Thyroid gland (tissue), 4 donors: Measurements from ENCODE around the gene TNFAIP8L2. TPM values are rescaled to one million over a fixed set of nuclear protein-coding genes. Genes with fewer than 3 reads are reported as not detected.

Source experiments
- DNase-seq, 2 donors: peaks; one replicate each; pipeline ENCODE4 v3.0.0-alpha.2; 2019
- H3K27ac ChIP-seq, 3 donors: fragments of 200-600 bp; sonication (generic); 1 replicate in 2 of 3; 2 replicates in 1 of 3; pipeline ENCODE4 v1.5.1; 2016 to 2019; ENCODE audit warnings: mild to moderate bottlenecking in 1 of 3, moderate library complexity in 1 of 3
- H3K27me3 ChIP-seq: fragments of 200-600 bp; sonication (generic); one replicate; pipeline ENCODE4 v1.5.1; 2019
- H3K36me3 ChIP-seq, 2 donors: fragments of 200-600 bp; sonication (generic); one replicate each; pipeline ENCODE4 v1.5.1; 2016 to 2019
- H3K4me1 ChIP-seq, 2 donors: fragments of 200-600 bp; sonication (generic); one replicate each; pipeline ENCODE4 v1.5.1; 2017 to 2019
- H3K4me3 ChIP-seq, 3 donors: fragments of 200-600 bp; sonication (generic); replicated peaks in 1 of 3; 1 replicate in 2 of 3; 2 replicates in 1 of 3; pipeline ENCODE4 v1.5.1; 2016; ENCODE audit warnings: mild to moderate bottlenecking in 1 of 3
- H3K9me3 ChIP-seq: fragments of 200-600 bp; sonication (generic); one replicate; pipeline ENCODE4 v1.5.1; 2017
- POLR2A ChIP-seq, 2 donors: fragments of 450-650 bp; IDR thresholded peaks; one replicate each; pipeline ENCODE4 v1.6.1; 2017; ENCODE audit warnings: antibody characterized with exemption in 2 of 2, mild to moderate bottlenecking in 2 of 2, moderate library complexity in 1 of 2
- WGBS, 2 donors: methylation state at CpG; one replicate each; pipeline ENCODE4 v1.1.5; 2017; 5-methylcytosine and 5-hydroxymethylcytosine counted together
- intact Hi-C: fragments of 100-400 bp; cut with DNase I; formaldehyde crosslinking; loops from one replicate; pipeline ENCODE4 v1.15.1; 2023
- total RNA-seq, 4 donors: library from RNA; depleted of rRNA; stranded (reverse); fragments of >200 nt; gene quantifications; one replicate each; pipeline ENCODE4 v1.2.3, GENCODE V29; 2016
- TF ChIP-seq, protein P1 (sequence below), 6 experiments: fragments of 200-600 bp in 3 of 6; fragments of 450-650 bp in 3 of 6; sonication (generic) in 3 of 6; IDR thresholded peaks; one replicate each; pipeline ENCODE4 v1.5.1; 2016 to 2019; ENCODE audit warnings: antibody characterized with exemption in 6 of 6, mild to moderate bottlenecking in 2 of 6, inconsistent platforms in 1 of 6, moderate library complexity in 1 of 6

Gene TNFAIP8L2
- total RNA-seq, result 1 to 10 TPM; 2.2 to 4.2 (median 2.4) TPM

DNA sequence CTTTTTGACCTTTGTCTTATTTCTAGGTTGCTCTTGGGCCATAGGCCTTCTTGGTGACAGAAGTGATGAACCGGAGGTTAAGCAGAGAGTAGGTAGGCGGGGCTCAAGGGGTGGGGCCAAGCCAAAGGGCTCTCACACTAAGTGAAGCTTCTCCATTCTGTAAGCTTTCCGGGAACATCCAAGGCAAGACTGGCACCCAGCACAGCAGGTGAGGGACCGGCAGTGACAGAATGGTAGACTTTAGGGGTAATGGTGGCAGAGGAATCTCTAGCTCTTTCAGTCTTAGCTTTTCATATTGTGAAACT lies at the start of gene TNFAIP8L2:
Gene TNFAIP8L2, plus strand, starts transcription at position 135 of the 305 bp plus-strand sequence. CDS start 2,049 bp downstream, outside the sequence.
- no peak within 1 kb of the TSS for H3K27ac ChIP-seq
- 74 to 78% methylated on average over 4 of the region's 4 CpGs for WGBS, 2 donors
- H3K9me3 ChIP-seq, result no peaks in the 10 kb centered on the region
- no peak within 1 kb of the TSS for H3K4me3 ChIP-seq
- no peaks in the 10 kb centered on the region for H3K4me1 ChIP-seq
- intact Hi-C loops, result loop anchor here (5.0 to 10.0 kb wide), 2 partner anchors 54 to 132 kb away; no protein-coding TSS in a partner anchor
- TF ChIP-seq POLR2A (IDR thresholded peaks at IDR 0.05), result no peak
- TF ChIP-seq, protein P1, sequence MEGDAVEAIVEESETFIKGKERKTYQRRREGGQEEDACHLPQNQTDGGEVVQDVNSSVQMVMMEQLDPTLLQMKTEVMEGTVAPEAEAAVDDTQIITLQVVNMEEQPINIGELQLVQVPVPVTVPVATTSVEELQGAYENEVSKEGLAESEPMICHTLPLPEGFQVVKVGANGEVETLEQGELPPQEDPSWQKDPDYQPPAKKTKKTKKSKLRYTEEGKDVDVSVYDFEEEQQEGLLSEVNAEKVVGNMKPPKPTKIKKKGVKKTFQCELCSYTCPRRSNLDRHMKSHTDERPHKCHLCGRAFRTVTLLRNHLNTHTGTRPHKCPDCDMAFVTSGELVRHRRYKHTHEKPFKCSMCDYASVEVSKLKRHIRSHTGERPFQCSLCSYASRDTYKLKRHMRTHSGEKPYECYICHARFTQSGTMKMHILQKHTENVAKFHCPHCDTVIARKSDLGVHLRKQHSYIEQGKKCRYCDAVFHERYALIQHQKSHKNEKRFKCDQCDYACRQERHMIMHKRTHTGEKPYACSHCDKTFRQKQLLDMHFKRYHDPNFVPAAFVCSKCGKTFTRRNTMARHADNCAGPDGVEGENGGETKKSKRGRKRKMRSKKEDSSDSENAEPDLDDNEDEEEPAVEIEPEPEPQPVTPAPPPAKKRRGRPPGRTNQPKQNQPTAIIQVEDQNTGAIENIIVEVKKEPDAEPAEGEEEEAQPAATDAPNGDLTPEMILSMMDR (IDR thresholded peaks at IDR 0.05), result no peak
- peaks cover 22 to 23% of the 10 kb centered on the region in 2 donors for H3K36me3 ChIP-seq
- no peaks in the 10 kb centered on the region for H3K27me3 ChIP-seq
- DNase-seq, result no peak

DNA sequence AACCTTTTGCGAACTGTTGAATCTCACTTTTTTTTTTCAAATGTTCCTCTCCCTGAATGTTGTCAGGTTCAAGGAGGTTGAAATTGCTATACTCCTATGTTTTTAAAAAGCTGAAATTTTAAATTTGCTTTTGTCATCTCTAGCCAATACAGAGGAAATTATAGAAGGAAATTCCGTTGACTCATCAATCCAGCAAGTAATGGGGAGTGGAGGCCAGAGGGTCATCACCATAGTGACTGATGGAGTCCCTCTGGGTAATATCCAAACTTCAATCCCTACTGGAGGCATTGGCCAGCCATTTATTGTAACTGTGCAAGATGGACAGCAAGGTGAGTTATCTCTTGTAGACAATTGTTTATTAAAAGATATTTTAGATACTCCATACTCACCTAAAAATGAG lies 49.6 kb upstream of the TNFAIP8L2 start:
- H3K27ac ChIP-seq, result no peak overlapping the region
- H3K4me3 ChIP-seq, result no peak overlapping the region
- TF ChIP-seq, protein P1 (IDR thresholded peaks at IDR 0.05), result no peak
- no peak for TF ChIP-seq POLR2A (IDR thresholded peaks at IDR 0.05)
- no peaks in the 10 kb centered on the region for H3K27me3 ChIP-seq
- peaks cover 0 to 11% of the 10 kb centered on the region in 2 donors for H3K36me3 ChIP-seq
- DNase-seq, result no peak
- WGBS, 2 donors, result 78 to 82% methylated on average over 2 of the region's 2 CpGs
- intact Hi-C loops, result no loop called here
- no peaks in the 10 kb centered on the region for H3K9me3 ChIP-seq
- no peaks in the 10 kb centered on the region for H3K4me1 ChIP-seq

- intact Hi-C loops, result no loop called here
- Histone ChIP-seq H3K27me3 (no peaks in the 10 kb centered on the region), H3K36me3 (peaks cover 0 to 11% of the 10 kb centered on the region in 2 donors), H3K4me1 (no peaks in the 10 kb centered on the region), H3K27ac (no peak overlapping the region), H3K9me3 (no peaks in the 10 kb centered on the region), H3K4me3 (no peak overlapping the region)
- 94 to 95% methylated on average over 5 of the region's 5 CpGs for WGBS, 2 donors
- no peak for DNase-seq
- TF ChIP-seq, protein P1 (IDR thresholded peaks at IDR 0.05), result no peak
- no peak for TF ChIP-seq POLR2A (IDR thresholded peaks at IDR 0.05)
Measured at GRCh38 chr1:151108331-151108730, 48.1 kb upstream of the TNFAIP8L2 start.

GRCh38 chr1:151113877-151114276 lies 42.6 kb upstream of the TNFAIP8L2 start:
- no peaks in the 10 kb centered on the region for H3K4me1 ChIP-seq

GRCh38 chr1:151124763-151125403 lies 31.6 kb upstream of the TNFAIP8L2 start:
- no peak for TF ChIP-seq POLR2A (IDR thresholded peaks at IDR 0.05)
- TF ChIP-seq, protein P1 (IDR thresholded peaks at IDR 0.05), result no peak
- Histone ChIP-seq H3K27me3 (no peaks in the 10 kb centered on the region), H3K36me3 (no peaks in the 10 kb centered on the region), H3K9me3 (no peaks in the 10 kb centered on the region), H3K27ac (no peak overlapping the region), H3K4me3 (no peak overlapping the region), H3K4me1 (no peaks in the 10 kb centered on the region)
- no peak for DNase-seq
- WGBS, 2 donors, result 83 to 88% methylated on average over 5 of the region's 5 CpGs
- intact Hi-C loops, result no loop called here

More at GRCh38 chr1:151113877-151114276, 42.6 kb upstream of the TNFAIP8L2 start:
- H3K27ac ChIP-seq, result no peak overlapping the region
- no peak overlapping the region for H3K4me3 ChIP-seq
- 97 to 99% methylated on average over 5 of the region's 5 CpGs for WGBS, 2 donors
- H3K36me3 ChIP-seq, result peaks cover 5 to 9% of the 10 kb centered on the region in 2 donors
- intact Hi-C loops, result no loop called here
- TF ChIP-seq, protein P1 (IDR thresholded peaks at IDR 0.05), result no peak
- no peak for TF ChIP-seq POLR2A (IDR thresholded peaks at IDR 0.05)
- no peaks in the 10 kb centered on the region for H3K9me3 ChIP-seq
- no peaks in the 10 kb centered on the region for H3K27me3 ChIP-seq
- no peak for DNase-seq
